AG09319 (cell line): ENCODE measurements around the gene TICAM1.

Experiments
- DNase-seq: peaks from one replicate; pipeline ENCODE4 v3.0.0-alpha.2; 2010; ENCODE audit warnings: low read depth; ENCODE audit errors: extremely low read depth
- TF ChIP-seq, protein P1 (sequence below): IDR thresholded peaks from 2 replicates; pipeline ENCODE4 v1.5.1; 2011; ENCODE audit warnings: low read depth, mild to moderate bottlenecking, inconsistent platforms, low read length, moderate library complexity

The TICAM1 gene

DNA sequence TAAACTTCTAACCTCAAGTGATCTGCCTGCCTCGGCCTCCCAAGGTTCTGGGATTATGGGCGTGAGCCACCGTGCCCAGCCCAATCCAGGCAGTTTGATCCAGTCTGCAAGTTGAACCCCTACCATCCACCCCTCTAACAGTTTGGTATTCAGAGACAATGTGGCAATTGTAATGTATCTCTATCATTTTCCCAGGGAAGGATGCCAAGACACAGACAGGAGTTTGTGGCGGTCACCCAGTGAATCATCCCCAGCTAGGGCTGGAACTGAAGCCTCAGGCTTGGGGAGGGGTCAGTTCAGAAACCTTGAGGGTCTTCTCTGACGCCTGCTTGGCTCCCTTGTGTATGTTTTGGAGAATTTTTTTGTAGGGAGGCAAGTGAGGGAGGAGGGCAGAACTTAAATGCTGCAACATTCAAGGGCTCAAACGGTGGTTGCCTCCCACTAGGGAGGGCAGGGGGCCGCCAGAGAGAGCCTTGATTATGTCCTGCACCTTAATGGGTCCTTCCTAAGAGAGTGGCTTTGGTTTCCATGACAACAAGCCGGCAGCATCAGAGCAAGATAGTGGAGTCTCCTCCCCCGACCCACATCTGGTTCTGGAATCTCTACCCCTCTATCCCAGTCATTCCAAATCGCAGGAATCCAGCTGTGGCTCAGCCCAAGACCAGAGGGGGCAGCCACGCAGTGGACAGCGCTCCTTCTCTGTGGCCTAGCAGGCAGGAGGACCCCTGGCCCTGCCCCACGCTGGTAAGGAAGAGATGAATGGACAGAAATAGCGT lies 54.9 kb downstream of the TICAM1 start:
- TF ChIP-seq, protein P1, sequence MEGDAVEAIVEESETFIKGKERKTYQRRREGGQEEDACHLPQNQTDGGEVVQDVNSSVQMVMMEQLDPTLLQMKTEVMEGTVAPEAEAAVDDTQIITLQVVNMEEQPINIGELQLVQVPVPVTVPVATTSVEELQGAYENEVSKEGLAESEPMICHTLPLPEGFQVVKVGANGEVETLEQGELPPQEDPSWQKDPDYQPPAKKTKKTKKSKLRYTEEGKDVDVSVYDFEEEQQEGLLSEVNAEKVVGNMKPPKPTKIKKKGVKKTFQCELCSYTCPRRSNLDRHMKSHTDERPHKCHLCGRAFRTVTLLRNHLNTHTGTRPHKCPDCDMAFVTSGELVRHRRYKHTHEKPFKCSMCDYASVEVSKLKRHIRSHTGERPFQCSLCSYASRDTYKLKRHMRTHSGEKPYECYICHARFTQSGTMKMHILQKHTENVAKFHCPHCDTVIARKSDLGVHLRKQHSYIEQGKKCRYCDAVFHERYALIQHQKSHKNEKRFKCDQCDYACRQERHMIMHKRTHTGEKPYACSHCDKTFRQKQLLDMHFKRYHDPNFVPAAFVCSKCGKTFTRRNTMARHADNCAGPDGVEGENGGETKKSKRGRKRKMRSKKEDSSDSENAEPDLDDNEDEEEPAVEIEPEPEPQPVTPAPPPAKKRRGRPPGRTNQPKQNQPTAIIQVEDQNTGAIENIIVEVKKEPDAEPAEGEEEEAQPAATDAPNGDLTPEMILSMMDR: no peak
- no peak for DNase-seq

DNA sequence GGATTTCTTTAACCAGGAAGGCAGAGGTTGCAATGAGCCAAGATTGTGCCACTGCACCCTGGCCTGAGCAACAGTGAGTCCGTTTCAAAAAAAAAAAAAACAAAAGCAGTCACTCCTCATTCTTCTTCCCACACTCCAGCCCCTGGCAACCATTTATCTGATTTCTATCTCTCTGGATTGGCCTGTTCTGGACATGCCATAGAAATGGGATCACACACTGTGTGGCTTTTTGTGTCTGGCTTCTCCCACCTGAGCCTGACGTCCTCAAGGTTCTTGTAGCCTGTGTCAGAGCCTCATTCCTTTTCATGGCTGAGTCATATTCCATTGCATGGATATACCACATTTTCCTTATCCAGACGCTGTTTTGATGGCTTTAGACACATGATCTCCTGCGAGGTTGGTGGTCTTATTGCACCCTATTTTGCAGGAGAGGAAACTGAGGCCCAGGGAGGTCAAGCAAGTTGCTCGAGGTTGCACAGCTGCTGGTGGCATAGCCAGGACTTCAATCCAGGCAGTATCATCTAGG lies 55.8 kb downstream of the TICAM1 start:
- no peak for DNase-seq
- TF ChIP-seq, protein P1: no peak

DNA sequence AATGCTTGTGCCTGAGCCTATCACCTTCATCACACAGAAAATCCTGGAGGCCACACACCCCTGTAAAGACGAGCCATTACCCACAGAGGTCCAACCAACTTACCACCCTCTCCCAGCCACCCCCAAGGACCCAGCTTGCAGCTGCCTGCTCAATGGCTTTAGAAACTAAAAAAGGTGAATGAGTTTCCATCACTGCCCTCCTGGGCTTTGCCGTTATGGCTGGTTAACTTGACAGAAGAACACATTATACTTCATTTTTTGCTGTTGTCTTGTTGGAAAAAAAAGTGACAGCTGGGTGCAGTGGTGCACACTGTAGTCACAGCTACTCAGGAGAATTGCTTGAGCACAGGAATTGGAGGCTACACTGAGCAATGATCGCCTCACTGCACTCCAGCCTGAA lies 57.4 kb downstream of the TICAM1 start:
- DNase-seq: no peak
- TF ChIP-seq, protein P1: no peak

GRCh38 chr19:4773047-4773640 lies 58.4 kb downstream of the TICAM1 start:
- no peak for DNase-seq
- TF ChIP-seq, protein P1: no peak

GRCh38 chr19:4772566-4772965 lies 58.9 kb downstream of the TICAM1 start:
- no peak for DNase-seq

DNA sequence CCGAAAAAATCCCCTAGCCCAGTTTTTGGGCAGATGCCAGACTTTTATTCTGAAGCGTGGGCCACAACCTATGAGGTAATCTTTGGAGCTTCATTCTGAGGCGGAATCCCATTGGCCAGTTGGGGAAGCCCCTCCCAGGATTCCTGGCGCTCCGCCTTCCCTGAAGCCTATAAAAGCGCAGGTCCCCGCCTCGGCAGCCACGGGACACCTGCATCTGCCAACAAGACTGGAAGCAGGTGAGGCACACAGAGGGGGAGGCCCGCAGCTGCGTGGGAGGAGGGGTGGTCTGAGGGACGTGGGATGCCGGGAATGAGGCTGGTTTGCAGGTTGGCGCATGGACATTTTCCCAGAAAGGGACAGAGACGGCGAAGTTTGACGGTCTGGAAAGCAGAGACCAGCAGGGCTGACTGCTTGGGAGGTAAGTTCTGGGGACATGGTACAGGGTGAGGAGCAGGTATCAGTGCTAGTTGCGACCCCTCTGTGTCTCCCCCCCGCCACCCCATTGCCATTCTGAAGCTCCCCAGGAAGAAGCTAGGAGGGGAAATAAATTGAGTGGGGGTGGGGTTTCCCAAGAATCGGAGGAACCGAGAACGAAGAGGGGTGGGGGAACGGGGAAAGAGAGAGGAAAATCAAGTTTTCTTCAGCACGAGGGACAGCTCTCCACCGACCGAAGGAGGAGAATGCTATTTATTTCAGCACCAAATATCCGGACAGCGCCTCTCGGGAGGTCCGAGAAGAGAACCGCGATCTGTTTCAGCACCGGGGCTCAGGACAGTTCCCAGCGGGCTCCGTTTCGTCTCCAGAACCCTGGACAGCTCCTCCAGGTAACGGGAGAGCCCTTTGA lies 62.4 kb downstream of the TICAM1 start:
- peak; percentile 59 for DNase-seq
- TF ChIP-seq, protein P1: no peak

More at GRCh38 chr19:4772566-4772965, 58.9 kb downstream of the TICAM1 start:
- TF ChIP-seq, protein P1: no peak
